Parathyroid adenoma (tissue), 2 donors: ENCODE data around the gene WDR77.

Experiments used
- H2AFZ ChIP-seq: fragments of 300-600 bp; sonication (generic); one replicate; pipeline ENCODE4 v1.7.0; 2017; ENCODE audit warnings: antibody characterized with exemption, mild to moderate bottlenecking
- H3K27ac ChIP-seq: fragments of 300-600 bp; sonication (generic); one replicate; pipeline ENCODE4 v1.7.0; 2017
- H3K27me3 ChIP-seq: fragments of 300-600 bp; sonication (generic); one replicate; pipeline ENCODE4 v1.7.0; 2017; ENCODE audit warnings: low read length; ENCODE audit not compliant: control insufficient read depth, insufficient read depth
- H3K36me3 ChIP-seq: fragments of 300-600 bp; sonication (generic); one replicate; pipeline ENCODE4 v1.7.0; 2017; ENCODE audit warnings: low read length; ENCODE audit not compliant: control insufficient read depth, insufficient read depth
- H3K4me1 ChIP-seq: fragments of 300-600 bp; sonication (generic); one replicate; pipeline ENCODE4 v1.7.0; 2017; ENCODE audit warnings: control low read depth
- H3K4me2 ChIP-seq: fragments of 300-600 bp; sonication (generic); one replicate; pipeline ENCODE4 v1.7.0; 2017; ENCODE audit warnings: low read length
- H3K4me3 ChIP-seq: fragments of 300-600 bp; sonication (generic); one replicate; pipeline ENCODE4 v1.7.0; 2017; ENCODE audit warnings: low read depth, low read length
- H3K79me2 ChIP-seq: fragments of 300-600 bp; sonication (generic); one replicate; pipeline ENCODE4 v1.7.0; 2017; ENCODE audit warnings: control low read depth
- H3K9ac ChIP-seq: fragments of 300-600 bp; sonication (generic); one replicate; pipeline ENCODE4 v1.7.0; 2017; ENCODE audit warnings: mild to moderate bottlenecking
- H3K9me3 ChIP-seq: fragments of 300-600 bp; sonication (generic); one replicate; pipeline ENCODE4 v1.7.0; 2017; ENCODE audit warnings: low read length; ENCODE audit not compliant: control insufficient read depth
- CTCF ChIP-seq: fragments of 300-600 bp; sonication (generic); IDR thresholded peaks from one replicate; pipeline ENCODE4 v1.7.0; 2017; ENCODE audit warnings: antibody characterized with exemption, mild to moderate bottlenecking
- donor health status: primary hyperparathyroidism.

Gene WDR77

DNA sequence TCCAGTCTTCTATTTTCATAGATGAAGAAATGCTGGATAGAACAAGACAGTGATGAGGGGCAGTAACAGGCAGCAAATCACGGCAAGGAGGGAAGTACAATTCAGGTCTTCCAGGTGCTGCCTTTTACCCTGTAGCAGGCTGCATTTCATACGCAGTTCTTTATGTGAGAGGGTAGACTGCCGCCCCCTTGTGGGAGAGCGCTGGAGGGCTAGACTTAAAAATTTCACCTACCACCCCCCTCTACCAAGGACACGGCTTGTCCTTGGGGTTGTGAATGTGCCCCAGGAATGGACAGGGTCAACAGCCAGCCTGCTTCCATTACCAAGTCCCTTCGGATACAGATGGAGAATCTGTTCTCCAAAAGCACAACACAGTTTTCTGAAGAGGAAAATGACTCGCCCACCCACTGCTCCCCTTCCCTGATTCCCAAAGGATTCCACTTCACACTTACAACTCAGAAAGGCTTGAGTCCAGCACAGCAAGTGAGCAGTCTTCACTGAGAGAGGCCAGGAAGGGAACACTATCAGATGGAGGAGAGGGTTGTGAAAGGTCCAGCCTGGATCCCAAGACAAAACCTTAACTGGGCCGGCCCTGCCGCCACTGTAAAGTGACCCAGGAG lies 7.4 kb downstream of the WDR77 start:
- H3K27ac ChIP-seq: no peak overlapping the region
- H3K4me3 ChIP-seq: no peak overlapping the region
- H3K27me3 ChIP-seq: no peaks in the 10 kb centered on the region
- no peaks in the 10 kb centered on the region for H3K79me2 ChIP-seq
- no peak for TF ChIP-seq CTCF
- H3K9ac ChIP-seq: no peak overlapping the region
- no peaks in the 10 kb centered on the region for H3K9me3 ChIP-seq
- H3K36me3 ChIP-seq: no peaks in the 10 kb centered on the region
- H2AFZ ChIP-seq: no peak overlapping the region
- no peaks in the 10 kb centered on the region for H3K4me1 ChIP-seq
- no peak overlapping the region for H3K4me2 ChIP-seq

GRCh38 chr1:111439461-111440351 lies 9.3 kb downstream of the WDR77 start:
- H3K27ac ChIP-seq: no peak overlapping the region

GRCh38 chr1:111436726-111437125 lies 12.3 kb downstream of the WDR77 start:
- Histone ChIP-seq H3K36me3 (no peaks in the 10 kb centered on the region), H3K79me2 (no peaks in the 10 kb centered on the region), H3K9me3 (no peaks in the 10 kb centered on the region)

More at GRCh38 chr1:111439461-111440351, 9.3 kb downstream of the WDR77 start:
- Histone ChIP-seq H3K4me2 (no peak overlapping the region), H3K4me1 (no peaks in the 10 kb centered on the region), H3K36me3 (no peaks in the 10 kb centered on the region), H2AFZ (no peak overlapping the region), H3K79me2 (no peaks in the 10 kb centered on the region), H3K9me3 (no peaks in the 10 kb centered on the region), H3K4me3 (no peak overlapping the region), H3K9ac (no peak overlapping the region), H3K27me3 (no peaks in the 10 kb centered on the region)
- TF ChIP-seq CTCF: no peak

DNA sequence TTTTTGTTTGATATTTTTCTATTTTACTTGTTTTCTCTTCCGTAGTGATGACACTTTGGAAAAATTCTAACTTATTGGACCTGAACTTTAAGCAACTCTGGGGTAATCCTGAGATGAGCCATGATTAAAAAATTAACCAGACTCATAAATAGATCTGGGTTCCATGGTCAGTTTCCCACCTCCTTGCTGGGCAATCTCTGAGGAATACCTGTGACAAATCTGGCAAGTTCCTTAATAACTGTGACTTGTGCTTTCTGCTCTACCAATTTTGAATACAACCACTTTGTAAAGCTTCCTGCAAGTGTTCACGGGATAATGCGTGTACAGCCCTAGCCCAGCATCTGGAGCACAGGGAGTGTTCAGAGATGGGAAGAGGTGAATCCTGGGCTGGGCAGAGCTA lies 24.8 kb downstream of the WDR77 start:
- no peak for TF ChIP-seq CTCF
- Histone ChIP-seq H2AFZ (no peak overlapping the region), H3K4me2 (no peak overlapping the region), H3K4me3 (no peak overlapping the region), H3K9me3 (no peaks in the 10 kb centered on the region), H3K4me1 (no peaks in the 10 kb centered on the region), H3K79me2 (no peaks in the 10 kb centered on the region), H3K9ac (no peak overlapping the region), H3K27me3 (no peaks in the 10 kb centered on the region), H3K27ac (no peak overlapping the region), H3K36me3 (no peaks in the 10 kb centered on the region)

More at GRCh38 chr1:111436726-111437125, 12.3 kb downstream of the WDR77 start:
- no peak overlapping the region for H3K4me2 ChIP-seq
- H3K9ac ChIP-seq: no peak overlapping the region
- no peaks in the 10 kb centered on the region for H3K27me3 ChIP-seq
- no peak for TF ChIP-seq CTCF
- no peak overlapping the region for H3K4me3 ChIP-seq
- H3K27ac ChIP-seq: no peak overlapping the region
- no peaks in the 10 kb centered on the region for H3K4me1 ChIP-seq
- no peak overlapping the region for H2AFZ ChIP-seq
